Subcutaneous abdominal adipose tissue (tissue), 5 donors: ENCODE data around the gene DUSP16.
"Not testable (repeated sequence)": the region's sequence is repeated elsewhere in the genome, so short reads cannot be mapped to it uniquely, and the experiment has no call there.

Experiments used
- H3K27ac ChIP-seq: one replicate; pipeline ENCODE4 v1.7.0; 2013; ENCODE audit warnings: low read depth, mild to moderate bottlenecking, inconsistent platforms, low read length, moderate library complexity
- H3K27me3 ChIP-seq, 5 donors: one replicate each; pipeline ENCODE4 v1.7.0; 2013; ENCODE audit warnings: low read length in 5 of 5, inconsistent platforms in 1 of 5; ENCODE audit not compliant: control insufficient read depth in 5 of 5, insufficient read depth in 4 of 5
- H3K36me3 ChIP-seq, 5 donors: one replicate each; pipeline ENCODE4 v1.7.0; 2013; ENCODE audit warnings: low read length in 5 of 5; ENCODE audit not compliant: control insufficient read depth in 5 of 5, insufficient read depth in 5 of 5
- H3K4me1 ChIP-seq, 5 donors: one replicate each; pipeline ENCODE4 v1.7.0; 2013; ENCODE audit warnings: low read length in 5 of 5, mild to moderate bottlenecking in 3 of 5, moderate library complexity in 1 of 5; ENCODE audit not compliant: control insufficient read depth in 5 of 5, insufficient read depth in 5 of 5
- H3K4me3 ChIP-seq, 5 donors: one replicate each; pipeline ENCODE4 v1.7.0; 2013; ENCODE audit warnings: low read length in 5 of 5, low read depth in 1 of 5
- H3K9ac ChIP-seq, 5 donors: one replicate each; pipeline ENCODE4 v1.7.0; 2013; ENCODE audit warnings: low read length in 5 of 5, mild to moderate bottlenecking in 4 of 5, moderate library complexity in 3 of 5
- H3K9me3 ChIP-seq, 5 donors: one replicate each; pipeline ENCODE4 v1.7.0; 2013; ENCODE audit warnings: low read length in 5 of 5; ENCODE audit not compliant: control insufficient read depth in 5 of 5
- donor health status: healthy.
- donor health status: healthy.
- donor health status: healthy.
- donor health status: healthy.
- donor health status: healthy.

Gene DUSP16

DNA sequence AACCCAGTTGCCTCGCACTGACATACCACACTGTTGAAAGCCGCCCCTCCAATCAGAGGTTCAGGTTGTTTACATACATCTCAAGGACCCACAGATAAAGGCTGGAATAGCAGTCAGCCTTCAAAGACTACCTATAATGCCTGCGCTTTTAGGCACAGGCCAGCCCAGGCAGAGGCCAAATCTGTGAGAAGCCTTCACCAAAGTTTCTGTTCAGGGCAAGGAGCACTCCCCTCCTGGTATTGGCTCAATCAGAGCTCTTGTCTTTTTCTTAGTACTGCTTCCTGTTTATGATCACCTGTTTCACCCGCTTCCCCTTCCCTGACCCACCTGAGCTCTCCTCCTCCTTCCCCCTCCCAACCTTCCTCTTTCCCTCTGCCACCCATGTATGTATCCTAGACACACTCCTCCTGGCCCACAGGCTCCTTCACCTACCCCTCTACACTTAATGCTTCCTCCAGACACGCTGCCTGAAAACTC is 34.8 kb downstream of the DUSP16 start:
- Histone ChIP-seq H3K36me3 (peaks cover 0 to 3% (median 0%) of the 10 kb centered on the region in 5 donors), H3K4me3 (no peak overlapping the region), H3K9me3 (no peaks in the 10 kb centered on the region), H3K9ac (no peak overlapping the region), H3K4me1 (peaks cover 0 to 8% (median 4%) of the 10 kb centered on the region in 5 donors), H3K27me3 (no peaks in the 10 kb centered on the region), H3K27ac (no peak overlapping the region)

DNA sequence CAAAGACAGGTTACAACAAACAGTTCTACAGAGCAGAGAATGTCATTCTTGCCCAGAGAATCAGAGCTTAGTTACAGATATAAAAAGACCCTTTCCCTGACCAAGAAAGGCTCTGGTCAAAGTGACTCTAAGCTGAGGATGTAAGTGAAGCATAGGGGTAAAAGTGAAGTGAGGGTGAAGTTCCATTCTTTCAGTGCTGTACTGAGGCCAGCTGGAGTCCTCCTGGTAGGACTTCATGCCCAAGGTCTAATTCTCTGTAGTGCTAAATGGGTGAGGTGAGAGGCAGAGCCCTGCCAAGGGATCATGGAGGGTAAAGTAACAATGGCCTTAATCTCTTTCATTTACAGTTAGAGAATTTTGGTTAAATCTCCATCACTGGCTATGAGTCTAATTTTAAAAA is 38.5 kb downstream of the DUSP16 start:
- no peaks in the 10 kb centered on the region for H3K27me3 ChIP-seq
- H3K27ac ChIP-seq, result no peak overlapping the region
- H3K4me1 ChIP-seq, result peaks cover 0 to 8% (median 4%) of the 10 kb centered on the region in 5 donors
- H3K36me3 ChIP-seq, result peaks cover 4 to 10% (median 7%) of the 10 kb centered on the region in 5 donors
- no peak overlapping the region for H3K4me3 ChIP-seq
- no peaks in the 10 kb centered on the region for H3K9me3 ChIP-seq
- H3K9ac ChIP-seq, result no peak overlapping the region

DNA sequence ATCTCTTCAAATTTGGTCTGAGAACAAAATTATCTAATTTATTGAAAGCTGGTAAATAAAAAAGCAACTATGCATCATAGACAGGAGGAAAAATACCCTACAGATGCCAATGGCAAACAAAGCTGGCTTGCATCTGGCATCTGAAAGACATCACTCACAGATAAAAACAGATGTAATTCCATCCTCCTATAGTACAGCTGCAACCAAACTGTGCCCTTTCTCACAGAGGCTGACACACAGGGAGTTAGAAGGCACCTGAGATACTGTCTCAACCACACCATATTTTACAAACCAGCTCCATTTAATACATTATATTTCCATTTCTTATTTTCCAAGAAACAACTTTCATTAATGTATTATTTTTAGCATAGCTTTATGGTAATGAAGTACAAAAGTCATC is 39.4 kb downstream of the DUSP16 start:
- Histone ChIP-seq H3K4me3 (no peak overlapping the region), H3K36me3 (peaks cover 10 to 19% (median 14%) of the 10 kb centered on the region in 5 donors), H3K9ac (no peak overlapping the region), H3K27me3 (no peaks in the 10 kb centered on the region), H3K4me1 (peaks cover 0 to 6% (median 4%) of the 10 kb centered on the region in 5 donors), H3K9me3 (no peaks in the 10 kb centered on the region), H3K27ac (no peak overlapping the region)

DNA sequence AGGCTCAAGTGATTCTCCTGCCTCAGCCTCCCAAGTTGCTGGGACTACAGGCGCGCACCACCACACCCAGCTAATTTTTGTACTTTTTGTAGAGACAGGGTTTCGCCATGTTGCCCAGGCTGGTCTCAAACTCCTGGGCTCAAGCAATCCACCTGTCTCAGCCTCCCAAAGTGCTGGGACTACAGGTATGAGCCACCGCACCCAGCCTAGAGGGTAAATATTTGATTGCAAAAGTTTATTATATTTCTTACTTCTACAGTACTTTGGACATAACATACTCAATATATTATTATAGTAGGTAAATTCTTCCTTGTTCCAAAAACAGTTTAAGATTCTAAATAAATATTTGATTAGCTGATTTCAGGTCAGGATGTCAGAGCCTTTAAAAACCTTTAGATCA is 40.0 kb downstream of the DUSP16 start:
- H3K9me3 ChIP-seq, H3K27ac ChIP-seq, H3K27me3 ChIP-seq, H3K4me1 ChIP-seq, H3K4me3 ChIP-seq, H3K9ac ChIP-seq: not testable (repeated sequence)
- peaks cover 14 to 24% (median 16%) of the 10 kb centered on the region in 5 donors for H3K36me3 ChIP-seq

DNA sequence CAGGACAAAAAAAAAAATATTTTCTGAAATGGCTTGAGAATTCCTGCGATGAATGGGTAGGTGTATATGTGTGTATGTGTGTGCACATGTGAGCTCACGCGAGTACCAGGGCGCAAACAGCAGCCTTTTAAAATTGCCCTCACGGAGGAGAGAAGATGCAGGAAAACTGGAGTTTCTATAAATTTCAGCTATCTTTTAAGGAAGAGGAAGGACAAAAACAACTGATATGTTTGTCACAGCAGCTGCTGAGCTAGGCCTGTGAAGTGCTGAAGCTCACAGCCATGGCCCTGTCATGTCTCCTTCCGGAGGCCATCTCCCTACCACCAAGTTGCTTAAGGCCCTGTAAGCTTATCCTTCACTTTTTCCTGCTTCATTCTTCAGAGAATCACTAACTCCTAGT is 40.8 kb downstream of the DUSP16 start:
- H3K36me3 ChIP-seq, result peaks cover 19 to 25% (median 20%) of the 10 kb centered on the region in 5 donors
- no peaks in the 10 kb centered on the region for H3K9me3 ChIP-seq
- no peak overlapping the region for H3K27ac ChIP-seq
- H3K4me3 ChIP-seq, result no peak overlapping the region
- no peaks in the 10 kb centered on the region for H3K27me3 ChIP-seq
- no peak overlapping the region for H3K9ac ChIP-seq
- no peaks in the 10 kb centered on the region for H3K4me1 ChIP-seq

DNA sequence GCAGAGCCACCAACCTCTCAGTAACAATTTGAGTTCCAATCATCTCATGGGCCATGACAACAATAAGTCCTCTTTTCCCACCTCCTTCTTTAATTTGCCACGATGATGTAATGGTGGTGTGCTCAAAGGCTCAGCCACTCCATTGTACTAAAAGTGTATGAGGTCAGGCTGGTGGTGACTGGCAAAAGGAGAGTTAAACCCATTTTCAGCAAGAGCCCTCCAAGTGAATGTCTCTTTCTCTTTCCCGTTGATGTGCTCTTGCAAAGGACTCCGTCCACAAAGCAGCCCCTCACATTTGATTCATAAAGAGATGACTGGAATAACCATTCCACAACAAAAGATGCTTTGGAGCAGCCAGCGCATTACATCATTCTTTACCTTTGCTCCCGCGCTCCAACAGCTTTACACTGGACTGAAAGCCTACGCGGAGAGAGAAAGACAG is 41.6 kb downstream of the DUSP16 start:
- H3K9ac ChIP-seq, result no peak overlapping the region
- no peak overlapping the region for H3K4me3 ChIP-seq
- H3K9me3 ChIP-seq, result no peaks in the 10 kb centered on the region
- no peaks in the 10 kb centered on the region for H3K4me1 ChIP-seq
- H3K27me3 ChIP-seq, result no peaks in the 10 kb centered on the region
- H3K36me3 ChIP-seq, result peaks cover 19 to 27% (median 23%) of the 10 kb centered on the region in 5 donors
- no peak overlapping the region for H3K27ac ChIP-seq

DNA sequence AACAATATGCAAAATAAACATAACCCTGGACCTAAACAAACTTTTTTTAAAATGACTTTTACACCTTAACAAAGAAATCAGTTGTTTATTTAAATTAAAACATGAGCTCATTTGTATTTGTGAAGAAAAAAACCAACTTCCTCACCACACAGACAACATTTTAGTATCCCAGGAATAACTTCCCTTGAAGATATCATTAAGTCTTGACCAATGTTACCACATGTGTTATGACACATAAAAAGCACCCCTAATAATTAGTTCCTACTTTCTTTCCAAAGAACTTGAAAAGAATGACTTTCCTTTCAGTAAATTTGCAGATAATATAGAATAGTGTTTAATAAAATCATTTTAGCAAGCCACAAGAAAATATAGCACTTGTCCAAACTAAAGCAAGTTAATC is 42.4 kb downstream of the DUSP16 start:
- H3K9ac ChIP-seq, result no peak overlapping the region
- no peaks in the 10 kb centered on the region for H3K9me3 ChIP-seq
- no peak overlapping the region for H3K4me3 ChIP-seq
- peaks cover 19 to 28% (median 23%) of the 10 kb centered on the region in 5 donors for H3K36me3 ChIP-seq
- H3K27ac ChIP-seq, result no peak overlapping the region
- no peaks in the 10 kb centered on the region for H3K4me1 ChIP-seq
- no peaks in the 10 kb centered on the region for H3K27me3 ChIP-seq

DNA sequence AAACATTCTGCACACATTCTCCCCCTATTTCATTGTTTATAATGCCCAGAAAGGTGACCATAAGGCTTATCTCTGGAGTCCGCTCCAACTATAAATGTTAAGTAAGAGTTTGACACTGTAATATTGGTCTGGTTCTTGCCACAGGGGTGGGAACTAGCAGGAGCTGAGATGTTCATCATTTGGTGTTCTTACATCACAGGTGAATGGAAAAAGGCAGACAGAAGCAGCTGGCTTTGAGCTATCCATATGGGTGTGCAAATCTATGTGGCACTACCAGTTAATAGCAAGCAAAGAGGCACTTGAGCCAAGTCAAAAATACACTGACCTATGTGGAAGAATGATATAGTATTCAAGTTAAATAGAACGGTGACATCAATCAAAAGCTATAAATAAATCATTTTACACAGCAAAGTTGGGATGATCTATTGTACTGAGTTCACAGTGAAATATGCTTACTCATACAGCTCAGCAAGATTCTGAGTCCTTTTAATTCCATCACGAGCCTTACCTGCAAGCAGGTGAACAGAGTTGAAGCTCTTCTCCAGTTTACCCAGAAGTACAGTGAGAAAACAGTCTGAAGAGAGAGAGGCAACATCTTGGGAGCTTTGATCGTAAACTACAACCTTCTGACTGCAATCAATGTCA is 43.2 kb downstream of the DUSP16 start:
- H3K4me1 ChIP-seq, result no peaks in the 10 kb centered on the region

DNA sequence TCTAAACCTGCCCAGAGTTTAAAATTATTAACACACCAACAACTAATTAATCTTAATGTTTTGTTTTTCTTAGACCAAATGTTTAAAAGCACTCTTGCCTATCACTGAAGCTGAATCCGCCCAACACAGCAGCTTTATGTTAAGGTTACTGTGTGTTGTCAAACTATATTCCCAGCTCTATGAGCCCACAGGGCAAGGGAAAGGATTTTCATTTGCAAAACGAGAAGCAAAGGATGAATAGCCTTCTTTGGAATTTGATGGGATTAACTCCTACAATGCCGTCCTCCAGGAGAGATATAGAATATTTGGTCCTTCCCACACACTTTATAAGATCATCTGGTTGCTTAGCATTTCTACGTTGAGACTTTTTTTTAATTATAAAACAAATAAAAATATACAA is 43.7 kb downstream of the DUSP16 start:
- H3K9ac ChIP-seq, result no peak overlapping the region
- no peak overlapping the region for H3K4me3 ChIP-seq
- no peaks in the 10 kb centered on the region for H3K27me3 ChIP-seq
- no peaks in the 10 kb centered on the region for H3K9me3 ChIP-seq
- no peak overlapping the region for H3K27ac ChIP-seq
- no peaks in the 10 kb centered on the region for H3K4me1 ChIP-seq
- peaks cover 19 to 28% (median 23%) of the 10 kb centered on the region in 5 donors for H3K36me3 ChIP-seq

More for the DNA sequence above, 43.2 kb downstream of the DUSP16 start:
- H3K9me3 ChIP-seq, result no peaks in the 10 kb centered on the region
- H3K9ac ChIP-seq, result no peak overlapping the region
- H3K27me3 ChIP-seq, result no peaks in the 10 kb centered on the region
- H3K27ac ChIP-seq, result no peak overlapping the region
- H3K36me3 ChIP-seq, result peaks cover 19 to 28% (median 23%) of the 10 kb centered on the region in 5 donors
- no peak overlapping the region for H3K4me3 ChIP-seq

DNA sequence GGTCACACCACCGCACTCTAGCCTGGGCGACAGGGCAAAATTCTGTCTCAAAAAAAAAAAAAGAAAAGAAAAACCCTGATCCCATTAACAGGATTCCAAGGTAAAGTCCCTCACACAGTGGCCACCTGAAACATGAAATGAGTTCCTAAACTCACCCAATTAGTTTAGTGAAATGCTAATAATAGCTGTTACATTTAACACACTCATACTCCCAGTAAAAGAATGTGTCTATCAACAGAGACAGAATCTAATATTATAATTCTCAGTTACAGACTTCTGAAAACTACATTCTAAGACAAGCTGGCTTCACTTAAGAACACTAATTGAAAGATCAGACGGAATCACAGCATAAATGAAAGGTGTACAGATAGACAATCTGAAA is 44.2 kb downstream of the DUSP16 start:
- Histone ChIP-seq H3K9me3 (no peaks in the 10 kb centered on the region), H3K4me1 (no peaks in the 10 kb centered on the region), H3K9ac (no peak overlapping the region), H3K27me3 (no peaks in the 10 kb centered on the region), H3K36me3 (peaks cover 19 to 28% (median 24%) of the 10 kb centered on the region in 5 donors), H3K27ac (no peak overlapping the region), H3K4me3 (no peak overlapping the region)
